Endothelial cell of umbilical vein (primary cell): Measurements from ENCODE around the gene TTLL10. TPM values are rescaled to one million over a fixed set of nuclear protein-coding genes. Genes with fewer than 3 reads are reported as not detected.

Experiments
- BruUV-seq: library from RNA; stranded (reverse); fragments of 400-500 nt; replicated peaks from 2 replicates; lab custom pipeline; 2021; lab: Mats Ljungman, UMichigan
- CTCF ChIA-PET: fragments of 300-600, 350-600 bp; sonication (Branson Sonifier 250); formaldehyde crosslinking; loops from one replicate; lab custom pipeline; 2021; ENCODE audit warnings: antibody characterized with exemption, inconsistent platforms; lab: Charles Lee
- POLR2A ChIA-PET: fragments of 300-600, 350-600 bp; sonication (Branson Sonifier 250); formaldehyde crosslinking; loops from one replicate; lab custom pipeline; 2021; ENCODE audit warnings: antibody characterized with exemption, inconsistent platforms; lab: Charles Lee
- DNase-seq: peaks from one replicate; pipeline ENCODE4 v3.0.0-alpha.2; 2011; ENCODE audit warnings: low read depth, low spot score
- FAIRE-seq: peaks from 2 replicates; lab custom pipeline; 2011; peaks lifted over from hg19 to GRCh38; lab: Jason Lieb, UNC
- H2AFZ ChIP-seq: 2 replicates; pipeline ENCODE4 v1.6.0; 2012; ENCODE audit warnings: low read depth, low read length, control low read depth, inconsistent platforms
- H3K27ac ChIP-seq: 2 replicates; pipeline ENCODE4 v1.5.1; 2011; ENCODE audit warnings: low read depth, mild to moderate bottlenecking, control low read depth, low read length, moderate library complexity; ENCODE audit not compliant: insufficient read depth
- H3K27me3 ChIP-seq, 2 experiments: 2 replicates each; pipeline versions ENCODE4 v1.6.0 to v1.6.1; 2011; ENCODE audit warnings: low read length in 2 of 2, mixed read lengths in 1 of 2; ENCODE audit not compliant: control insufficient read depth in 2 of 2, insufficient read depth in 2 of 2
- H3K36me3 ChIP-seq, 2 experiments: 2 replicates in 1 of 2; 3 replicates in 1 of 2; pipeline ENCODE4 v1.5.1; 2011; ENCODE audit warnings: low read length in 2 of 2, mild to moderate bottlenecking in 1 of 2, moderate library complexity in 1 of 2; ENCODE audit not compliant: control insufficient read depth in 2 of 2, insufficient read depth in 2 of 2; ENCODE audit errors: extremely low read depth in 1 of 2
- H3K4me1 ChIP-seq: 3 replicates; pipeline ENCODE4 v1.5.1; 2011; ENCODE audit warnings: mild to moderate bottlenecking, low read length; ENCODE audit not compliant: control insufficient read depth, insufficient read depth; ENCODE audit errors: extremely low read depth
- H3K4me2 ChIP-seq: 2 replicates; pipeline ENCODE4 v1.6.1; 2011; ENCODE audit warnings: low read length, control low read depth, mixed read lengths; ENCODE audit not compliant: insufficient read depth
- H3K4me3 ChIP-seq, 3 experiments: fragments of 200-600 bp in 1 of 3; sonication (generic), shearing (Covaris generic) in 1 of 3; replicated peaks in 1 of 3; 2 replicates each; pipeline ENCODE4 v1.5.1; 2011 to 2016; ENCODE audit warnings: control low read depth in 3 of 3, low read length in 3 of 3, mild to moderate bottlenecking in 2 of 3, inconsistent platforms in 1 of 3, low read depth in 1 of 3, moderate library complexity in 1 of 3; ENCODE audit not compliant: insufficient read depth in 1 of 3
- H3K79me2 ChIP-seq: 2 replicates; pipeline ENCODE4 v1.6.0; 2012; ENCODE audit warnings: low read length, inconsistent platforms; ENCODE audit not compliant: control insufficient read depth, insufficient read depth
- H3K9ac ChIP-seq: replicated peaks from 2 replicates; pipeline ENCODE3; 2011; ENCODE audit warnings: low read length, control low read depth; ENCODE audit not compliant: insufficient read depth; ENCODE audit errors: extremely low read depth
- H3K9me1 ChIP-seq: replicated peaks from 3 replicates; pipeline ENCODE4 v1.6.0; 2011; ENCODE audit warnings: mild to moderate bottlenecking, low read length; ENCODE audit not compliant: control insufficient read depth, insufficient read depth; ENCODE audit errors: extremely low read depth
- H3K9me3 ChIP-seq: replicated peaks from 2 replicates; pipeline ENCODE4 v1.5.1; 2012; ENCODE audit warnings: low read length, inconsistent platforms; ENCODE audit not compliant: control insufficient read depth, insufficient read depth
- H4K20me1 ChIP-seq: replicated peaks from 2 replicates; pipeline ENCODE3; 2011; ENCODE audit warnings: mild to moderate bottlenecking, low read length; ENCODE audit not compliant: control insufficient read depth, insufficient read depth; ENCODE audit errors: extremely low read depth
- CTCF ChIP-seq, 2 donors: IDR thresholded peaks; 1 replicate in 1 of 2; 2 replicates in 1 of 2; pipeline ENCODE4 v1.5.1; 2011; ENCODE audit warnings: low read length in 2 of 2, mild to moderate bottlenecking in 2 of 2, moderate library complexity in 2 of 2, control low read depth in 1 of 2, inconsistent platforms in 1 of 2, low read depth in 1 of 2; ENCODE audit not compliant: insufficient read depth in 1 of 2; ENCODE audit errors: extremely low read depth in 1 of 2
- EZH2 ChIP-seq: IDR thresholded peaks from 2 replicates; pipeline ENCODE4 v1.6.1; 2012; ENCODE audit warnings: borderline replicate concordance, low read depth, mild to moderate bottlenecking, moderate library complexity, low read length, inconsistent platforms; ENCODE audit not compliant: severe bottlenecking
- FOS ChIP-seq: IDR thresholded peaks from 2 replicates; pipeline ENCODE4 v1.6.1; 2011; ENCODE audit warnings: mild to moderate bottlenecking, low read length, moderate library complexity, borderline replicate concordance; ENCODE audit not compliant: insufficient read depth
- GATA2 ChIP-seq: IDR thresholded peaks from 2 replicates; pipeline ENCODE4 v1.7.0; 2011; ENCODE audit warnings: low read depth, mild to moderate bottlenecking, moderate library complexity, mixed read lengths, low read length; ENCODE audit not compliant: insufficient read length, insufficient read depth
- JUN ChIP-seq: IDR thresholded peaks from 2 replicates; pipeline ENCODE4 v1.6.1; 2011; ENCODE audit warnings: borderline replicate concordance, low read depth; ENCODE audit not compliant: insufficient read length, insufficient read depth
- MAX ChIP-seq: IDR thresholded peaks from 2 replicates; pipeline ENCODE4 v1.6.1; 2011; ENCODE audit not compliant: insufficient read depth, insufficient read length
- MYC ChIP-seq: IDR thresholded peaks from one replicate; pipeline ENCODE4 v1.6.1; 2011; ENCODE audit warnings: mild to moderate bottlenecking, low read depth, low read length
- POLR2A ChIP-seq: IDR thresholded peaks from 2 replicates; pipeline ENCODE4 v1.6.1; 2012; ENCODE audit warnings: low read depth, mild to moderate bottlenecking, control low read depth, low read length
- POLR2AphosphoS5 ChIP-seq: IDR thresholded peaks from 2 replicates; pipeline ENCODE4 v1.6.1; 2012; ENCODE audit warnings: low read depth, mild to moderate bottlenecking, control low read depth, low read length, moderate library complexity; ENCODE audit not compliant: insufficient read depth
- dilution Hi-C: fragments of 300-500 bp; cut with MboI; formaldehyde crosslinking; loops from one replicate; pipeline ENCODE4 v1.15.0; 2019; ENCODE audit warnings: low sequenced_read_pairs; ENCODE audit not compliant: extremely low pct_ligation_motif_present
- intact Hi-C: fragments of 100-400 bp; cut with micrococcal nuclease; formaldehyde crosslinking; loops from one replicate; pipeline ENCODE4 v1.10.0; 2022
- polyA plus RNA-seq, 4 experiments: library from polyadenylated mRNA; depleted of rRNA in 3 of 4; stranded (reverse) in 3 of 4; unstranded in 1 of 4; fragments of >200 nt; gene quantifications; 2 replicates each; pipeline versions ENCODE4 v1.2.1 to v1.2.3, GENCODE V29; 2011 to 2012; ENCODE audit warnings: missing spikeins in 1 of 4
- total RNA-seq: library from RNA; stranded (reverse); gene quantifications from 2 replicates; pipeline ENCODE4 v1.2.3, GENCODE V29; 2021

TTLL10 gene
- total and polyA plus RNA-seq, 2 donors (not counting 3 experiments of a cell fraction or from before 2014, with no cell fraction given) = not detected

- Histone ChIP-seq H3K9me3 (no peaks in the 10 kb centered on the region), H3K4me1 (no peaks in the 10 kb centered on the region), H3K4me3 (no peak overlapping the region), H3K9ac (no peak overlapping the region), H4K20me1 (no peaks in the 10 kb centered on the region), H3K79me2 (no peaks in the 10 kb centered on the region), H3K9me1 (no peaks in the 10 kb centered on the region), H3K4me2 (no peak overlapping the region), H3K27me3 (peaks cover 0 to 2% of the 10 kb centered on the region in 2 experiments), H3K27ac (no peak overlapping the region), H3K36me3 (no peaks in the 10 kb centered on the region), H2AFZ (no peak overlapping the region)
- POLR2A ChIA-PET = no interaction called here
- intact Hi-C loops = no loop called here
- FAIRE-seq = no peak
- dilution Hi-C loops = no loop called here
- no TSS peak for BruUV-seq
- CTCF ChIA-PET = no interaction called here
- DNase-seq = no peak
- no peak for TF ChIP-seq POLR2AphosphoS5
- TF ChIP-seq JUN = no peak
- no peak for TF ChIP-seq MYC
- no peak for TF ChIP-seq MAX
- no peak for TF ChIP-seq EZH2
- no peak for TF ChIP-seq CTCF (IDR thresholded peaks at IDR 0.05; ENCODE audit: extremely low read depth in 1 of 2, insufficient read depth in 1 of 2, low read depth in 1 of 2, low read length in 2 of 2)
- TF ChIP-seq FOS = no peak
- no peak for TF ChIP-seq GATA2
- TF ChIP-seq POLR2A = no peak
Measured at GRCh38 chr1:1144122-1144842, 29.4 kb upstream of the TTLL10 start.
